GM18526 (cell line): Measurements from ENCODE around the gene ANKRD23.

Source experiments
- POLR2A ChIP-seq: IDR thresholded peaks from 3 replicates; pipeline ENCODE4 v1.6.1; 2011; ENCODE audit not compliant: insufficient read length; ENCODE audit errors: extremely low read depth

ANKRD23 gene

DNA sequence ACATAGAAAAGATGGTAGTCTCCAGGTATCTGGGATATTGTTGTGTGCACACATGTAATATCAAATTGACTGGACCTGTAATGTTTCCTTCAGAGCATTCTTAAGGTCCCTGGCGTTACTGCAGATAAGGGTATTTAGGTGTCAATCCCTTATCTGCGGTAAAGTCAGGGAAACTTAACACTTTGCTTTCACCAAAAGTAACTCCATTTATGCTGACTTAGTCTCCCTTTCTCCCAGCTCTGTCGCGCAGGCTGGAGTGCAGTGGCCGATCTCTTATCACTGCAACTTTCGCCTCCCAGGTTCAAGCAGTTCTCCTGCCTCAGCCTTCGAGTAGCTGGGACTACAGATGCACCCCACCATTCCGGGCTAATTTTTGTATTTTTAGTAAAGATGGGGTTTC lies 25.9 kb downstream of the ANKRD23 start:
- TF ChIP-seq POLR2A: no peak

- TF ChIP-seq POLR2A: no peak
Observed at GRCh38 chr2:96816836-96817702, 26.8 kb downstream of the ANKRD23 start.

DNA sequence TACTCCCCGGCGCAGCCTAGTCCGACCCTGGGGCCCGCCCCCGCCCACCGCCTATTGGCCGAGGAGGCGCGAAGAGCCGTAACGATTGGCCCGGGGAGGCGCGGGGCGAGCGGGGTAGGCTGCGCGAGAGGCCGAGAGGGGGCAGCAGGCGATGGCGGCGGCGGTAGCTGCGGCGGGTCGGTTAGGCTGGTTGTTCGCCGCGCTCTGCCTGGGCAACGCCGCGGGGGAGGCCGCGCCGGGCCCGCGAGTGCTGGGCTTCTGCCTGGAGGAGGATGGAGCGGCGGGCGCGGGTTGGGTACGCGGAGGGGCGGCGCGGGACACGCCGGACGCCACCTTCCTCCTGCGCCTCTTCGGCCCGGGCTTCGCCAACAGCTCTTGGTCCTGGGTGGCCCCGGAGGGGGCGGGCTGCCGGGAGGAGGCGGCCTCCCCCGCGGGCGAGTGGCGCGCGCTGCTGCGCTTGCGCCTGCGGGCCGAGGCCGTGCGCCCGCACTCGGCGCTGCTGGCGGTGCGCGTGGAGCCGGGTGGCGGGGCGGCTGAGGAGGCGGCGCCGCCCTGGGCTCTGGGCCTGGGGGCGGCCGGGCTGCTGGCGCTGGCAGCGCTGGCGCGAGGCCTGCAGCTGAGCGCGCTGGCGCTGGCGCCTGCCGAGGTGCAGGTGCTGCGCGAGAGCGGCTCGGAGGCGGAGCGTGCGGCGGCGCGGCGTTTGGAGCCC lies 27.5 kb downstream of the ANKRD23 start, which contains the start of gene CNNM3:
TSS of gene CNNM3 (plus strand) at position 142 of the 709 bp plus-strand sequence. CDS start at position 152, 10 bp downstream.
- peak; percentile 74 for TF ChIP-seq POLR2A

DNA sequence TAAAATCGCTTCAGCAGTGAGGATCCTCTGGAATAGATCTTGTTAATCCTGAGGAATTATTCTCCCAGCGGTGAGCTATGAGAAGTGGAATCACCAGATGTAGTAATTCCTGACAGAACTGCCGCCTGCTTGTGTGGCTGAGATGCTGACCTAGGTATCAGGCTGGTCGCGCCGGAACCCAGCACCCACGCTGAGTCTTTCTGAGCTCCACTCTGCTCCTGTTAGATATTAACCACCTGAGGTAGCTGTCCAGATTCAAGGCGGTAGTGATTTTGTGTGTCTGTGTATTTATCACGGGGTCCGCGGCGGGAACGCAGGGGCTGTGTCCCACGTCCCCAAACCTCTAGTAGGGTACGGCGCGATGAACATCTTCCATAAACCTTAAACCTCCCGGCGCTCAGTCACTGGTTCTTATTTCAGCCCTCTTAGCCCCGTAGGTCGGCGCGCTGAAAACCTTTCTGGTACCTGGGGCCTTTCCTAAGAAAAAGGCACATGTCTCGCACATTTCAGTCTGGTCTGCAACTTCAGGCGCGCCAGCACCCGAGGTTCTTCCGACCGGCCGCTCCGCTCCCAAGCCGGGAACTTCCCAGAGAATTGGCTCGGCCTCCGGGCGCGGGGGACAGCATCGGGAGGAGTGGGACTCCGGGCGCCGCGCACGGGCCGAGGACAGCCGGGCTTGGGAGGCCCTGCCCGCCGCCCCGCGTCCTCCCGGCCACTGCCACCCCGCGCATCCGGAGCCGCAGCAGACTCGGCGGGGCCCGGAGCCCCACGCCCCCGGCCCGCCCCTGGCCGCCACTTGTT lies 28.3 kb downstream of the ANKRD23 start:
- no peak for TF ChIP-seq POLR2A

- no peak for TF ChIP-seq POLR2A
Observed at GRCh38 chr2:96813656-96814055, 30.2 kb downstream of the ANKRD23 start.

- no peak for TF ChIP-seq POLR2A
Observed at GRCh38 chr2:96811917-96812316, 31.9 kb downstream of the ANKRD23 start.

- no peak for TF ChIP-seq POLR2A
Observed at GRCh38 chr2:96810783-96811192, 33.0 kb downstream of the ANKRD23 start.

GRCh38 chr2:96809951-96810782 lies 33.7 kb downstream of the ANKRD23 start:
- TF ChIP-seq POLR2A: no peak

DNA sequence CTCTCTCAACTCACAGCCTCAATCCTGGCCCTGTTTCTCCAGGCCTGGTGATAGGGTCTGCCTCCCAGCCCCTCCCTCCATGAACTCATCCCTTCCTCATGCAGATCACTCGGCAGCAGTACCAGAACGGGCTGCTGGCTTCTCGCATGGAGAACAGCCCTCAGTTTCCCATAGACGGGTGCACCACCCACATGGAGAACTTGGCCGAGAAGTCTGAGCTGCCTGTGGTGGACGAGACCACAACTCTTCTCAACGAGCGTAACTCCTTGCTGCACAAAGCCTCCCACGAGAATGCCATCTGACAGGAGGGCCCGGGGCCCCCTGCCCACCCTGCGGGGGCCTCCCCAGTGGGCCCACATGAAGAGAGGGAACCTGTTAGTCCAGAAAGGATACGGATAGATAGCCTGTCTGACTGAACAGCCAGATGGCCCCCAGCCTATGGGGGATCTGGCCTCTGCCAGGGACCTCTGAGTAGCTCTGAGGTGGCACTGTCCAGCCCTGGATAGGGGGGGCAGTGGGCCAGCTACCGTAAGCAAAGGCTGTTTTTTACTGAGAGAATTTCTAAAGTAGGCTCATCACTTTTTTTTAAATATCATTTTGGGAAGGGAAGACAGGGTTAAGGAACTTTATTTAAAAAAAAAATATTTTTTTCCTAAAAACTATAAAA lies 34.5 kb downstream of the ANKRD23 start:
- no peak for TF ChIP-seq POLR2A

- no peak for TF ChIP-seq POLR2A
Observed at GRCh38 chr2:96808176-96808837, 35.5 kb downstream of the ANKRD23 start.

GRCh38 chr2:96807127-96807471 lies 36.7 kb downstream of the ANKRD23 start:
- no peak for TF ChIP-seq POLR2A

GRCh38 chr2:96806468-96807126 lies 37.2 kb downstream of the ANKRD23 start:
- TF ChIP-seq POLR2A: no peak

DNA sequence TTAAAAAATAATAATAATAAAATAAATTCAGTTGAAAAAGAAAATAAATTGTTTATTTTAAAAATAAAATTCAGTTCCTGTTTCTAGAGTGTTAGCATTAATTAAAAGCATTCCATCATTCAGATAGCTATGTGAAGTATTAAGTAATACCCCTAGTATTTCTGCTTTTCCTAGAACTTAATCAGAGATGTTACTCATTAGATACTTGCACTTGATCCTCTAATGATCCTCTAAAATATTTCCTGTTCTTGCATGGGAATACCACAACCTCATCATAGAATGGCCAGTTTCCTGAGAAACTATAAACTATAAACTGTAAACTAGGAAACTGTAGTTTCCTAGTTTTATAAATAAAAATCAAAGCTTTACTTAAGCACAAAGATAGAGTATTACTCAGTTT lies 38.8 kb downstream of the ANKRD23 start:
- TF ChIP-seq POLR2A: no peak
